ENCODE data around the gene SLC2A14.
"Not testable (repeated sequence)": the region's sequence is repeated elsewhere in the genome, so short reads cannot be mapped to it uniquely, and the experiment has no call there.

The SLC2A14 gene

DNA sequence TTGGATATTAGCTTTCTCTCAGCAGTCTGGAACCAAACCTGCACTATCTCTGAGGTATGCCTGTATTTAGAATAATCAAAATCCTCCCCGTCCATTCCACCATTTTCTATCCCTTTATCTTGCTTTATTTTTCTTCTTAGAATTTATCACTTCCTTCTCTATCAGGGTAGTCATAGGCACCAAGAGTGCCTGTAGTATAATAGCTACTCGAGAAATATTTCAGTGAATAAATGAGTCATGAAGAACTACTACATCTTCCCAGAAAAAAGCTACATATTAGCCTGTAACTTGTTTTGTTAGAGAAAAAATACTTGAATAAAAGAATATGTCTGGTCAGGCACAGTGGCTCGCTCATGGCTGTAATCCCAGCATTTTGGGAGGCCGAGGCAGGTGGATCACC is 4.3 kb downstream of the SLC2A14 start:
- DNase-seq, result no peak

GRCh38 chr12:7864601-7865150 is 8.0 kb downstream of the SLC2A14 start:
- no peak for DNase-seq

DNA sequence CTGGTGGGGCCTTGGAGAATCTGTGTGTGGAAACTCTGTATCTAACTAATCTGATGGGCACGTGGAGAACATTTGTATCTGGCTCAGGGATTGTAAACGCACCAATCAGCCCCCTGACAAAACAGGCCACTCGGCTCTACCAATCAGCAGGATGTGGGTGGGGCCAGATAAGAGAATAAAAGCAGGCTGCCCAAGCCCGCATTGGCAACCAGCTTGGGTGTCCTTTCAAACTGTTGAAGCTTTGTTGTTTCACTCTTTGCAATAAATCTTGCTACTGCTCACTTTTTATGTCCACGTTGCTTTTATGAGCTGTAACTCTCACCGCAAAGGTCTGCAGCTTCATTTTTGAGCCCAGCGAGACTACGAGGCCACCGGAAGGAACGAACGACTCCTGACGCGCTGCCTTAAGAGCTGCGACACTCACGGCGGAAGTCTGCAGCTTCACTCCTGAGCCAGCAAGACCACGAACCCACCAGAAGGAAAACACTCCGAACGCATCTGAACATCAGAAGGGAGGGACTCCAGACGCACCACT is 9.8 kb downstream of the SLC2A14 start:
- not testable (repeated sequence) for DNase-seq

DNA sequence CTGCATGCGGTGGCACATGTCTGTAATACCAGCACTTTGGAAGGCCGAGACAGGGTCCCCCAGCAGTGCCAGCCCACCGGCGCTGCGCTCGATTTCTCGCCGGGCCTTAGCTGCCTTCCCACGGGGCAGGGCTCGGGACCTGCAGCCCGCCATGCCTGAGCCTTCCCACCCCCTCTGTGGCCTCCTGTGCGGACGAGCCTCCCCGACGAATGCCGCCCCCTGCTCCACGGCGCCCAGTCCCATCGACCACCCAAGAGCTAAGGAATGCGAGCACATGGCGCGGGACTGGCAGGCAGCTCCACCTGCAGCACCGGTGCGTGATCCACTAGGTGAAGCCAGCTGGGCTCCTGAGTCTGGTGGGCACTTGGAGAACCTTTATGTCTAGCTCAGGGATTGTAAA is 10.4 kb downstream of the SLC2A14 start:
- not testable (repeated sequence) for DNase-seq

DNA sequence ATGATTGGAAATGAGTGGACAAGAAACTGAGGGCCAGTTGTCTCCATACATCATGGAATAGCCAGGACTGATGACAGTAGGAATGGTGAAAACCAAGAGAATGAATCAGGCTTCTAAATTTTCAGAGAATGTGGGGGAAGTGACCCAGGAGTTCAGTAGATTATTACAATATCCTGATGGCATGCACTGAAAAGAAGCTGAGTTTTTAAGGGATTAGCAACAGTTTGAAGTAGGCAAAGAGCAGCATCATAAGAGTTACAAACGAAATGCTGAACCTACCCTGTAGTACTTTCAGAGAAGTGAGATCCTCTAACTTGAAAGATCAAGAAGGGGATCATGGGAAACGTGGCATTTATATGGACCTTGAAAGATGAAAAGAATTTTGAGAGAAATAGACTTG is 13.2 kb downstream of the SLC2A14 start:
- DNase-seq, result no peak

- no peak for DNase-seq
These were observed 14.7 kb downstream of the SLC2A14 start for GRCh38 chr12:7857971-7858370.

DNA sequence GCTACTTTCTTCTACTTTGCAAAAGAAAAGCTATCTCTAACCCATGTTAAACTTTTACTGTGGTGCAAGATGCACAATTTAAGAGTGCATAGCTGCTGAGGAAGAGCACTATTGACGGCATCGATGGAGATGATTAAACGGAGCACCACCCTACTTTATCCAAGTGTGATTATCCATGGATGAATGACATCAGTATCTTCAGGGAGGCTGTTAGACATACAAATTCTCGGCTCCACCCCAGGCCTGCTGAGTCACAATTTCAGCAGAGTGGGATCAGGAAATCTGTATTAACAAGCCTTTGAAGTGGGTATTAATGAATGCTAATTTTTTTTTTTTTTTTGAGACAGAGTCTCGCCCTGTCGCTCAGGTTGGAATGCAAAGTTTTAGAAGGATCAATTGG is 16.2 kb downstream of the SLC2A14 start:
- DNase-seq, result no peak

DNA sequence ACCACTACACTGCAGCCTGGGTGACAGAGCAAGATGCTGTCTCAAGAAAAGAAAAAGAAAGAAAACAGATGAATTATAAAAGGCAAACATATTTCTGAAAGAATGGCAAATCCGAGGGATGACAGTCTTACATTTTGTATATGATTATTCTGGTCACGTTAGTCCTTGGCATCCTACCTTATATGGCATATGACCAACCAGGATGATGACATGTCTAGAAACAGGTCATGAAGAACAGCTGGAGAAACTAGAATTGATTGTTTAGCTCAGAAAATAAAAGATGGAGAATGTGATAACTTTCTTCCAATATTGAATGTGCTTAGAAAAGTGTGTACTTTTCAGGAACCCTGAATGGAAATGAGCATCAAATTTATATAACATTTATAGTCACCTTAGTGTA is 19.2 kb downstream of the SLC2A14 start:
- no peak for DNase-seq

GRCh38 chr12:7851622-7852081 is 21.1 kb downstream of the SLC2A14 start:
- DNase-seq, result not testable (repeated sequence)

DNA sequence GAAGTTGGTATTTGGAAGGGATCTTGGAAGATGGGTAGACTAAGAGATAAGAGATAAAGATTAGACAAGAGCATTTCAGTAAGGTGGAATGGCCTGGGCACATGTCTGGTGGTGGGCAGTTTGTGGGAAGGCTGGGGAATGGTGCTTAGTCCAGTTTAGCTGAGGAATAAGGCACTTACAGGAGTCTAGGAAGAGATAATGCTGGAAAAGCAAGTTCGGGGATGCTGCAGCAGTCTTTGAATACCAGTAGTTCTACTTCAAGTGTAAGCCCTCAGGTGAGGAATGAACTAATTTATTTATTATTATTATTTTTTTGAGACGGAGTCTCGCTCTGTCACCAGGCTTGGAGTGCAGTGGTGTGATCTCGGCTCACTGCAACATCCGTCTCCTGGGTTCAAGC is 22.6 kb downstream of the SLC2A14 start:
- DNase-seq, result not testable (repeated sequence)

DNA sequence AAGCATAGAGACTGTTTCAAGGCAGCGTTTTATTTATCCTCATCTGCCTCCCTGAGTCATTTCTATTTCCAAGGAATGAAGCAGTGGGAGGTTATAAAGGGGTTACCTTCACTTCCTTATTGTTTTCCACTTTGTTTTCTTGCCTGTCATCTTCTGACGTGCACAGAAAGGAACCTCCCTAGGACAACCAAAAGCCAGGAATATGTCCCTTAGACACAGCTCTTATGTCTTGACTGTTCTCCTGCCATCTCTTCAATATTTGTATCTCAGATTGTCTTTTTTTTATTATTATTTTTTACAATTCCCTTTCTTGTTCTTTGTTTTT is 24.7 kb downstream of the SLC2A14 start:
- DNase-seq, result not testable (repeated sequence)

GRCh38 chr12:7847226-7848097 is 25.3 kb downstream of the SLC2A14 start:
- not testable (repeated sequence) for DNase-seq

- no peak for DNase-seq
These were observed 28.6 kb downstream of the SLC2A14 start for GRCh38 chr12:7844116-7844515.

DNA sequence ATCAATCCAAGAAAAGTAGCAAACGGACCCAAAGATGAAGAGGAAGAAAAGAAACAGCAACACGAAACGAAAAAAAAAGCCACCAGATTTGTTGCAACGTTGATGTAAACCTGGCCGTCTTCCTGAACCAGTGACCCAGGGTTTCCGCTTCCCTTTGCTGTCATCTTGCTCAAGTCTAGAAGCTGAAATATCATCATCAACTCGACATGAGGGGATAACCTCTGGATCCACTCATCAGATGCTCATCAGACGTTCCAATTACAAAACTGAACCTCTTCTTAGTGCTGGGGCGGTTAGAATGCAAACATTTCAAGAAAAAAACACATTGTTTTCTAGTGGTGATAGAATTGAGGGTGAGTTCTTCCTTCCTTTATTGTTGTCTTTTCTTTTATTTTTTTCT is 29.1 kb downstream of the SLC2A14 start:
- DNase-seq, result not testable (repeated sequence)

- DNase-seq, result not testable (repeated sequence)
These were observed 29.6 kb downstream of the SLC2A14 start for GRCh38 chr12:7843149-7843548.

GRCh38 chr12:7842444-7842843 is 30.3 kb downstream of the SLC2A14 start:
- DNase-seq, result not testable (repeated sequence)

DNA sequence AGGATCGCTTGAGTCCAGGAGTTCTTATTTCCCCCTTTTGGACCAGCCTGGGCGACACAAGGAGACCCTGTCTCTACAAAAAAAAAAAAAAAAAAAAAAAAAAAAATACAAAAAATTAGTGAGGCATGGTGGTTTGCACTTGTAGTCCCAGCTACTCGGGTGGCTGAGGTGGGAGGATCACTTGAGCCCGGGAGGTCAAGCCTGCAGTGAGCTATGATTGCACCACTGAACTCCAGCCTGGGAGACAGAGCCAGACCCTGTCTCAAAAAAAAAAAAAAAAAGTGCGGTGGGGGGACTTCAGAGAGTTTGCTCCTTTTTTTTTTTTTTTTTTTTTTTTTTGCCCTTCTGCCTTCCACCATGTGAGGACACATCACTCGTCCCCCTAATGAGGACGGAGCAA is 32.9 kb downstream of the SLC2A14 start:
- not testable (repeated sequence) for DNase-seq

- DNase-seq, result not testable (repeated sequence)
These were observed 33.5 kb downstream of the SLC2A14 start for GRCh38 chr12:7839226-7839625.

DNA sequence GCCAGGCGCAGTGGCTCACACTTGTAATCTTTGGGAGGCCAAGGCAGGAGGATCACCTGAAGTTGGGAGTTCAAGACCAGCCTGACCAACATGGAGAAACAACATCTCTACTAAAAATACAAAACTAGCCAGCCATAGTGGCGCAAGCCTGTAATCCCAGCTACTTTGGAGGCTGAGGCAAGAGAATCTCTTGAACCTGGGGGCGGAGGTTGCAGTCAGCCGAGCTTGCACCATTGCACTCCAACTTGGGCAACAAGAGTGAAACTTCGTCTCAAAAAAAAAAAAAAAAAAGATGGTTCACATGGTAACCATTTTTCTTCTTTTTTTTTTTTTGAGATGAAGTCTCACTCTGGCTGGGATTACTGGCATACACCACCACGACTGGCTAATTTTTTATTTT is 35.3 kb downstream of the SLC2A14 start:
- no peak for DNase-seq

DNA sequence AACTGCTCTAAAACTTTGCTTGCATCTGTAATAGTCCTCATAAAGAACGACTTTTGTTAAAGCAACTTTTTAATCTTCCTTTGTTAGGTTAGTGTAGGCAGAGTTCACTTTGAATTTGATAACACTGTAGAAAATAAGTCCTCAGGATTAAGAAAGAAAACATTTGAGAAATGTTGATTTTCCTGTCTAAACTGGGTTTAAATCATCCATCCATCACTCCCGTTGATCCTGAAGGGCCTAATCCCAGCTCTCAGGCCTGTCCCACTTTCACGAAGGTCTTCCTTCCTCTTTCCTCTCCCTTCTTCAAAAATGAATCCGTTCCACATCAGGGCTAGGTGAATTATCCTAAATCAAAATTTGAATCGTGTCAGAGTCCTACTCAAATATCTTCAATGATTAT is 36.9 kb downstream of the SLC2A14 start:
- DNase-seq, result no peak

DNA sequence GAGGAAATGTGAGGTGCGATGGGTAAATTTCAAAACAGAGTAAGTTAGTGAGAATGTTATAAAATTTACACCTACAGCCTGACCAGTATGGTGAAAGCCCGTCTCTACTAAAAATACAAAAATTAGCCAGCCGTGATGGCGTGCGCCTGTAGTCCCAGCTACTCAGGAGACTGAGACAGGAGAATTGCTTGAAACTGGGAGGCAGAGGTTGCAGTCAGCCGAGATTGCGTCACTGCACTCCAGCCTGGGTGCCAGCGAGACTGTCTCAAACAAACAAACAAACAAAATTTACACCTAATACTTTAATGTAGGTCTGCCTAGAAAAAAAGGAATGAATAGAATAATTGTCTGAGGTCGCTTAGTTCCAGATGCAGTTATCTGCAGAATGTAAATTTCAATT is 37.6 kb downstream of the SLC2A14 start:
- DNase-seq, result no peak

DNA sequence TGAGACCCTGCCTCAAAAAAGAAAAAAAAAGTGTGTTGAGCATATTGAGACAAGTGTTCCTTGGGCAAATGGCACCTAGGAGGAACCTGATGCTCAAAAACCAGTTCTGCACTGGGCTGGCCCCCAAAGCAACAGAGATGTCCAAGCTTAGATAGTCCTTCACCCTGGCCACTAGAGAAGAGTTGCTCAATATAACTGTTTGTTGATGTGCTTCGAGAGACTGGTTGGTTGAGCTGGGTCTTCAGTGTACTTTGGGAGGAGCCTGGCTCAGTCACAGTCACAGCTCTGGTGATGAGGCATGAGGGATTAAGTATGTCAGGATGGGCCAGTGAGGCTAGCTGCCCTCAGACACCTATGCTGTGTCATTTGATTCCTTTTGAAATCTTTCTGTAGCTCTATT is 38.0 kb downstream of the SLC2A14 start:
- DNase-seq, result no peak

DNA sequence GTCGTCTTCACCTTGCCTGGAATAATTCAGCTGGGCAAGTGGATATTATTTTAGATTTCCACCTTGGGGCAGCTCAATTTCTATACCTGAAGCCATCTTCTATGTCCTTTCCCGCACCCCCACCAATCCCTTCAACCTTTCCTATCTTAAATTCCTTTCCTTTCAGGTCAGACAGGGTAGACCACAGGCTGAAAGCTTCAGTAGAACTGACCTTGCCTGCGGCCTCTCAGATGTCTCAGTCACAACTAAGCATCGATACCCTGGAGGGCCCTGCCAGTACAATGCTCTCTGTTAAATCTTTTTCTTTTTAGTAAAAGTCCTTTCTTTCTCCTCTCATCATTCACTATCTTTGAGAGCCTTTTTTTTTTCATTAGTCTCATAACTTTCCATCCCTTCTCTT is 38.9 kb downstream of the SLC2A14 start:
- DNase-seq, result no peak

- DNase-seq, result not testable (repeated sequence)
These were observed 39.5 kb downstream of the SLC2A14 start for GRCh38 chr12:7833201-7833600.
